KOPT-K1 (cell line): ENCODE results near the gene KERA.

ENCODE experiments used
- H3K27ac ChIP-seq: fragments of 200-600 bp; sonication (generic); 2 replicates; pipeline ENCODE4 v1.5.1; 2016; ENCODE audit warnings: antibody characterized with exemption, mild to moderate bottlenecking, low read depth, low read length; ENCODE audit not compliant: poor library complexity, severe bottlenecking
- H3K36me3 ChIP-seq: fragments of 200-600 bp; sonication (generic); 2 replicates; pipeline ENCODE4 v1.5.1; 2017; ENCODE audit warnings: antibody characterized with exemption, mild to moderate bottlenecking, low read length, moderate library complexity; ENCODE audit not compliant: insufficient read depth
- H3K9me3 ChIP-seq: fragments of 200-600 bp; sonication (generic); 2 replicates; pipeline ENCODE4 v1.5.1; 2017; ENCODE audit warnings: antibody characterized with exemption, low read length, mild to moderate bottlenecking; ENCODE audit not compliant: insufficient read depth, poor library complexity, severe bottlenecking

Gene KERA

GRCh38 chr12:91057368-91058165, at the start of gene KERA:
TSS of gene KERA (minus strand) at chr12:91058024. CDS start at chr12:91056281, 1,743 bp downstream.
- Histone ChIP-seq H3K27ac (no peak within 1 kb of the TSS), H3K36me3 (no peaks in the 10 kb centered on the region), H3K9me3 (no peaks in the 10 kb centered on the region)

- H3K27ac ChIP-seq: no peak overlapping the region
- no peaks in the 10 kb centered on the region for H3K36me3 ChIP-seq
- H3K9me3 ChIP-seq: no peaks in the 10 kb centered on the region
These were observed 48.5 kb upstream of the KERA start for GRCh38 chr12:91106283-91106682.

- Histone ChIP-seq H3K27ac (no peak overlapping the region), H3K36me3 (no peaks in the 10 kb centered on the region), H3K9me3 (no peaks in the 10 kb centered on the region)
These were observed 48.0 kb upstream of the KERA start for GRCh38 chr12:91105807-91106206.

- no peaks in the 10 kb centered on the region for H3K9me3 ChIP-seq
- H3K36me3 ChIP-seq: no peaks in the 10 kb centered on the region
These were observed 47.1 kb upstream of the KERA start for GRCh38 chr12:91104812-91105466.

GRCh38 chr12:91103624-91104023, 45.8 kb upstream of the KERA start:
- Histone ChIP-seq H3K27ac (no peak overlapping the region), H3K36me3 (no peaks in the 10 kb centered on the region), H3K9me3 (no peaks in the 10 kb centered on the region)

More at GRCh38 chr12:91104812-91105466, 47.1 kb upstream of the KERA start:
- no peak overlapping the region for H3K27ac ChIP-seq

GRCh38 chr12:91103101-91103500, 45.3 kb upstream of the KERA start:
- H3K36me3 ChIP-seq: no peaks in the 10 kb centered on the region
- no peak overlapping the region for H3K27ac ChIP-seq
- no peaks in the 10 kb centered on the region for H3K9me3 ChIP-seq

- Histone ChIP-seq H3K27ac (no peak overlapping the region), H3K36me3 (no peaks in the 10 kb centered on the region), H3K9me3 (no peaks in the 10 kb centered on the region)
These were observed 43.1 kb upstream of the KERA start for GRCh38 chr12:91100906-91101305.

- no peaks in the 10 kb centered on the region for H3K36me3 ChIP-seq
- no peak overlapping the region for H3K27ac ChIP-seq
- no peaks in the 10 kb centered on the region for H3K9me3 ChIP-seq
These were observed 42.0 kb upstream of the KERA start for GRCh38 chr12:91099836-91100235.

GRCh38 chr12:91099341-91099740, 41.5 kb upstream of the KERA start:
- Histone ChIP-seq H3K27ac (no peak overlapping the region), H3K9me3 (no peaks in the 10 kb centered on the region), H3K36me3 (no peaks in the 10 kb centered on the region)

- Histone ChIP-seq H3K27ac (no peak overlapping the region), H3K36me3 (no peaks in the 10 kb centered on the region), H3K9me3 (no peaks in the 10 kb centered on the region)
These were observed 41.1 kb upstream of the KERA start for GRCh38 chr12:91098941-91099340.

- no peaks in the 10 kb centered on the region for H3K36me3 ChIP-seq
- H3K9me3 ChIP-seq: no peaks in the 10 kb centered on the region
- H3K27ac ChIP-seq: no peak overlapping the region
These were observed 40.6 kb upstream of the KERA start for GRCh38 chr12:91098461-91098860.

- Histone ChIP-seq H3K27ac (no peak overlapping the region), H3K9me3 (peaks cover under 1% of the 10 kb centered on the region), H3K36me3 (no peaks in the 10 kb centered on the region)
These were observed 37.1 kb upstream of the KERA start for GRCh38 chr12:91094957-91095356.

GRCh38 chr12:91094032-91094662, 36.3 kb upstream of the KERA start:
- peaks cover 8% of the 10 kb centered on the region for H3K9me3 ChIP-seq
- no peak overlapping the region for H3K27ac ChIP-seq
- no peaks in the 10 kb centered on the region for H3K36me3 ChIP-seq

- Histone ChIP-seq H3K9me3 (peaks cover 10% of the 10 kb centered on the region), H3K36me3 (no peaks in the 10 kb centered on the region), H3K27ac (no peak overlapping the region)
These were observed 35.5 kb upstream of the KERA start for GRCh38 chr12:91093341-91093740.

- Histone ChIP-seq H3K27ac (no peak overlapping the region), H3K9me3 (peaks cover 10% of the 10 kb centered on the region), H3K36me3 (no peaks in the 10 kb centered on the region)
These were observed 34.3 kb upstream of the KERA start for GRCh38 chr12:91091916-91092715.
